HepG2 (cell line): ENCODE results near the gene EPM2A. TPM values are rescaled to one million over a fixed set of nuclear protein-coding genes. Genes with fewer than 3 reads are reported as not detected.

Experiments
- ARNT ChIP-seq: fragments of 450-650 bp; IDR thresholded peaks from 2 replicates; pipeline ENCODE4 v1.6.1; 2017
- CTCF ChIP-seq: sonication (generic); formaldehyde crosslinking; IDR thresholded peaks from 2 replicates; pipeline ENCODE4 v1.5.0; 2020; ENCODE audit warnings: mild to moderate bottlenecking, missing genetic modification reagents, moderate library complexity
- HDAC1 ChIP-seq: sonication (generic); formaldehyde crosslinking; IDR thresholded peaks from 2 replicates; pipeline ENCODE4 v1.5.1; 2020; ENCODE audit warnings: mild to moderate bottlenecking, missing genetic modification reagents
- HDAC2 ChIP-seq: sonication (generic); formaldehyde crosslinking; IDR thresholded peaks from 2 replicates; pipeline ENCODE4 v1.4.0; 2020; ENCODE audit warnings: missing genetic modification reagents
- MIER3 ChIP-seq: IDR thresholded peaks from 2 replicates; pipeline ENCODE4 v1.6.1; 2016; ENCODE audit warnings: missing compliant biosample characterization, borderline replicate concordance
- MNT ChIP-seq: fragments of 450-650 bp; IDR thresholded peaks from 2 replicates; pipeline ENCODE4 v1.6.1; 2016
- MXD4 ChIP-seq: IDR thresholded peaks from 2 replicates; pipeline ENCODE4 v1.6.1; 2016; ENCODE audit warnings: mild to moderate bottlenecking, missing biosample characterization, missing genetic modification reagents
- PAWR ChIP-seq: sonication (generic); formaldehyde crosslinking; IDR thresholded peaks from 2 replicates; pipeline ENCODE4 v1.4.0; 2020; ENCODE audit warnings: missing genetic modification reagents, mild to moderate bottlenecking, borderline replicate concordance
- POLR2AphosphoS5 ChIP-seq: IDR thresholded peaks from 2 replicates; pipeline ENCODE4 v1.6.1; 2012; ENCODE audit warnings: low read depth, low read length
- SAFB2 ChIP-seq: sonication (generic); formaldehyde crosslinking; IDR thresholded peaks from 2 replicates; pipeline ENCODE4 v1.5.1; 2020; ENCODE audit warnings: missing genetic modification reagents, low read depth, mild to moderate bottlenecking, borderline replicate concordance
- SKIL ChIP-seq: sonication (generic); formaldehyde crosslinking; IDR thresholded peaks from 2 replicates; pipeline ENCODE4 v1.8.0; 2022; ENCODE audit warnings: missing genetic modification reagents, mild to moderate bottlenecking, moderate library complexity, borderline replicate concordance
- ZBTB26 ChIP-seq: IDR thresholded peaks from 2 replicates; pipeline ENCODE4 v1.6.1; 2016; ENCODE audit warnings: missing compliant biosample characterization, missing genetic modification reagents, borderline replicate concordance
- ZNF337 ChIP-seq: sonication (generic); formaldehyde crosslinking; IDR thresholded peaks from 2 replicates; pipeline ENCODE4 v1.5.1; 2020; ENCODE audit warnings: missing genetic modification reagents, low read depth, mild to moderate bottlenecking, borderline replicate concordance
- ZNF652 ChIP-seq: IDR thresholded peaks from 2 replicates; pipeline ENCODE4 v1.6.1; 2016; ENCODE audit warnings: low read depth, borderline replicate concordance
- ZSCAN20 ChIP-seq: sonication (generic); formaldehyde crosslinking; IDR thresholded peaks from 2 replicates; pipeline ENCODE4 v1.4.0; 2020; ENCODE audit warnings: missing genetic modification reagents, mild to moderate bottlenecking, borderline replicate concordance
- ZSCAN21 ChIP-seq: sonication (generic); formaldehyde crosslinking; IDR thresholded peaks from 2 replicates; pipeline ENCODE4 v1.8.0; 2022; ENCODE audit warnings: mild to moderate bottlenecking, missing genetic modification reagents, moderate library complexity, borderline replicate concordance
- polyA plus RNA-seq, 8 experiments: library from polyadenylated mRNA; depleted of rRNA in 3 of 8; stranded (reverse) in 7 of 8; unstranded in 1 of 8; fragments of >200 nt; fragmentation: Illumina TruSeq in 4 of 8; extraction: Trizol in 4 of 8; gene quantifications; 2 replicates each; pipeline versions ENCODE4 v1.2.1 to v1.2.3, GENCODE V29; 2011 to 2016; ENCODE audit warnings: low read depth in 4 of 8, missing spikeins in 1 of 8, mixed read lengths in 1 of 8; ENCODE audit not compliant: insufficient read depth in 1 of 8
- total RNA-seq, 5 experiments: library from RNA; depleted of rRNA; stranded (reverse); fragments of >200 nt; fragmentation: Illumina TruSeq; extraction: Trizol; gene quantifications; 2 replicates each; pipeline ENCODE4 v1.2.3, GENCODE V29; 2016; ENCODE audit warnings: low read depth in 1 of 5
- TF ChIP-seq, protein P1 (sequence below): sonication (generic); formaldehyde crosslinking; IDR thresholded peaks from 2 replicates; pipeline ENCODE4; 2020; ENCODE audit warnings: missing genetic modification reagents, mild to moderate bottlenecking, borderline replicate concordance
- TF ChIP-seq, protein P2 (sequence below): sonication (generic); formaldehyde crosslinking; IDR thresholded peaks from 2 replicates; pipeline ENCODE4 v1.8.0; 2022; ENCODE audit warnings: mild to moderate bottlenecking, missing genetic modification reagents

Gene EPM2A
- total and polyA plus RNA-seq, 2 of the 13 experiments (the other 11 are each of a cell fraction or from before 2014, with no cell fraction given) = 4.6 to 9.2 TPM

DNA sequence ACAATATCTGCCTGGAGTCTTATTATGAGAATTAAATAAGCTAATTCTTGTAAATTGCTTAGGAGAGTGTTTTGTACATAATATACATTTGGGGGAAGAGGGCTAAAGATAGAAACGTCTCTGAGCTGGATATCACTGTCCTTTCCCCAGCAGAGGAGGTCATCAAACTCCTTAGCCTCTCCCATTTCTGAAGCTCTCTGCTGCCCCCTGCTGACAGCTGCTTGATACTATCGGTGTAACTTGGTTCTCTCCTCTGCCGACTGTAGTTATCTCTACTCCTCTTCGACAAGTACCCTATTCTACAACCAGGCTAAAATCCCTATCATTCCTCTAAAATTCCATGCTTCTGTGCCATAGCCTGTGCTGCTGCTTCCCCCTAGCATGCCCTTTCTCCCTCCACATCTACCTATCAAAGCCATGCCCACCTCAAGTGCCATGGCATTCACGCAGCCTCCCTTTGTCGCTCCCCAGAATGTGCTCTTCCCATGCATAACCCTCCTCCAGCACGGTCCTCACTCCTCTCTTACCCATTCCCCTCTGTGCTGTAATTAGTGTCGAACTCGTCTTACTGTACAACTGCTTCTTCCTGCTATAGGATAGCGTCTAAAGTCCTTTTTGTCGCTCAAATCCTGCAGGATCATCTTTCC is 101.2 kb downstream of the EPM2A start (continued):
- TF ChIP-seq, protein P1, sequence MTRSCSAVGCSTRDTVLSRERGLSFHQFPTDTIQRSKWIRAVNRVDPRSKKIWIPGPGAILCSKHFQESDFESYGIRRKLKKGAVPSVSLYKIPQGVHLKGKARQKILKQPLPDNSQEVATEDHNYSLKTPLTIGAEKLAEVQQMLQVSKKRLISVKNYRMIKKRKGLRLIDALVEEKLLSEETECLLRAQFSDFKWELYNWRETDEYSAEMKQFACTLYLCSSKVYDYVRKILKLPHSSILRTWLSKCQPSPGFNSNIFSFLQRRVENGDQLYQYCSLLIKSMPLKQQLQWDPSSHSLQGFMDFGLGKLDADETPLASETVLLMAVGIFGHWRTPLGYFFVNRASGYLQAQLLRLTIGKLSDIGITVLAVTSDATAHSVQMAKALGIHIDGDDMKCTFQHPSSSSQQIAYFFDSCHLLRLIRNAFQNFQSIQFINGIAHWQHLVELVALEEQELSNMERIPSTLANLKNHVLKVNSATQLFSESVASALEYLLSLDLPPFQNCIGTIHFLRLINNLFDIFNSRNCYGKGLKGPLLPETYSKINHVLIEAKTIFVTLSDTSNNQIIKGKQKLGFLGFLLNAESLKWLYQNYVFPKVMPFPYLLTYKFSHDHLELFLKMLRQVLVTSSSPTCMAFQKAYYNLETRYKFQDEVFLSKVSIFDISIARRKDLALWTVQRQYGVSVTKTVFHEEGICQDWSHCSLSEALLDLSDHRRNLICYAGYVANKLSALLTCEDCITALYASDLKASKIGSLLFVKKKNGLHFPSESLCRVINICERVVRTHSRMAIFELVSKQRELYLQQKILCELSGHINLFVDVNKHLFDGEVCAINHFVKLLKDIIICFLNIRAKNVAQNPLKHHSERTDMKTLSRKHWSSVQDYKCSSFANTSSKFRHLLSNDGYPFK (CRISPR knock-in tag) = no peak
- no peak for TF ChIP-seq ZSCAN21 (CRISPR knock-in tag)
- TF ChIP-seq HDAC2 (CRISPR knock-in tag) = no peak
- no peak for TF ChIP-seq POLR2AphosphoS5
- TF ChIP-seq MXD4 (CRISPR knock-in tag) = no peak
- TF ChIP-seq SAFB2 (CRISPR knock-in tag) = no peak
- 0 out of 2 replicates have a peak, but pooled peaks have one; percentile 19 for TF ChIP-seq HDAC1 (CRISPR knock-in tag)
- TF ChIP-seq ZBTB26 (CRISPR knock-in tag) = 0 out of 2 replicates have a peak, but pooled peaks have one; percentile 30
- TF ChIP-seq SKIL = no peak
- no peak for TF ChIP-seq ZNF652 (CRISPR knock-in tag)
- TF ChIP-seq MNT = no peak
- no peak for TF ChIP-seq ARNT
- TF ChIP-seq ZNF337 = no peak
- no peak for TF ChIP-seq PAWR (CRISPR knock-in tag)
- TF ChIP-seq ZSCAN20 = no peak
- TF ChIP-seq, protein P2, sequence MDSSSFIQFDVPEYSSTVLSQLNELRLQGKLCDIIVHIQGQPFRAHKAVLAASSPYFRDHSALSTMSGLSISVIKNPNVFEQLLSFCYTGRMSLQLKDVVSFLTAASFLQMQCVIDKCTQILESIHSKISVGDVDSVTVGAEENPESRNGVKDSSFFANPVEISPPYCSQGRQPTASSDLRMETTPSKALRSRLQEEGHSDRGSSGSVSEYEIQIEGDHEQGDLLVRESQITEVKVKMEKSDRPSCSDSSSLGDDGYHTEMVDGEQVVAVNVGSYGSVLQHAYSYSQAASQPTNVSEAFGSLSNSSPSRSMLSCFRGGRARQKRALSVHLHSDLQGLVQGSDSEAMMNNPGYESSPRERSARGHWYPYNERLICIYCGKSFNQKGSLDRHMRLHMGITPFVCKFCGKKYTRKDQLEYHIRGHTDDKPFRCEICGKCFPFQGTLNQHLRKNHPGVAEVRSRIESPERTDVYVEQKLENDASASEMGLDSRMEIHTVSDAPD (CRISPR knock-in tag) = no peak
- peak; percentile 94 for TF ChIP-seq CTCF
- 0 out of 2 replicates have a peak, but pooled peaks have one; percentile 31 for TF ChIP-seq MIER3
